ENCODE data around the gene PEAK3. TPM values are rescaled to one million over a fixed set of nuclear protein-coding genes. Genes with fewer than 3 reads are reported as not detected.
A peak's percentile ranks its signal among the peaks of the same experiment; 100 is the strongest.

PEAK3 gene
- total RNA-seq, 4 donors from 2014 or later, result 0.26 to 0.40 TPM; not detected in 2

DNA sequence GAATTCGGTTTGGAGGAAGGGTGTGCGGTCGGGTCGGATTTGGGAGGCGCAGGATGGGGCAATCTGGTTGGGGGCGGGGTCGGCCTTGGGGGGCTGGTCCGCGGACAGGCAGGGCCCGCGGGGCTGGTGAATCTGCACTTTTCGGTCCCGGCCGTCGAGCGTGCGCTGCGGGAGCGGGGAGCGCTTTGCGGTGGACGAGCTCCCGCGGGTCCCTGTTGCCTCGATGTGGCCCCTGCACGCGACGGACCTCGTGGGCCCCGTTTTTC is 11.9 kb downstream of the PEAK3 start:
- peak overlapping the region; percentile 98 to 100 for H3K27ac ChIP-seq
- H3K9me3 ChIP-seq, result no peaks in the 10 kb centered on the region
- H3K4me1 ChIP-seq, result peaks cover 3 to 12% of the 10 kb centered on the region in 2 donors
- H3K27me3 ChIP-seq, result no peaks in the 10 kb centered on the region
- intact Hi-C loops (cut with DNase I; ENCODE audit: low total_unique reads), result loop anchor here (5.0 to 10.0 kb wide), 2 partner anchors 33 to 115 kb away; partner anchors contain the start of genes AP3D1, PLEKHJ1 and SF3A2
- H3K4me3 ChIP-seq, result peak overlapping the region; percentile 98 to 99
- H3K36me3 ChIP-seq, result no peaks in the 10 kb centered on the region
- TF ChIP-seq POLR2A (IDR thresholded peaks at IDR 0.05) (no peak), CTCF (IDR thresholded peaks at IDR 0.05) (no peak)
- DNase-seq, result peak; percentile 51 to 62

GRCh38 chr19:2269244-2270156 is 12.5 kb downstream of the PEAK3 start:
- DNase-seq, result peak; percentile 98 to 99
- intact Hi-C loops (cut with DNase I; ENCODE audit: low total_unique reads), result loop anchor here (5.0 to 10.0 kb wide), 2 partner anchors 32 to 115 kb away; partner anchors contain the start of genes AP3D1, PLEKHJ1 and SF3A2
- Histone ChIP-seq H3K36me3 (no peaks in the 10 kb centered on the region), H3K4me3 (peak overlapping the region; percentile 98 to 99), H3K4me1 (peaks cover 3 to 12% of the 10 kb centered on the region in 2 donors), H3K9me3 (no peaks in the 10 kb centered on the region), H3K27me3 (no peaks in the 10 kb centered on the region), H3K27ac (peak overlapping the region; percentile 98 to 100)
- TF ChIP-seq CTCF (IDR thresholded peaks at IDR 0.05), result peak in 1 of 4 experiments; percentile 69
- peak; percentile 99 to 100 for TF ChIP-seq POLR2A (IDR thresholded peaks at IDR 0.05)

DNA sequence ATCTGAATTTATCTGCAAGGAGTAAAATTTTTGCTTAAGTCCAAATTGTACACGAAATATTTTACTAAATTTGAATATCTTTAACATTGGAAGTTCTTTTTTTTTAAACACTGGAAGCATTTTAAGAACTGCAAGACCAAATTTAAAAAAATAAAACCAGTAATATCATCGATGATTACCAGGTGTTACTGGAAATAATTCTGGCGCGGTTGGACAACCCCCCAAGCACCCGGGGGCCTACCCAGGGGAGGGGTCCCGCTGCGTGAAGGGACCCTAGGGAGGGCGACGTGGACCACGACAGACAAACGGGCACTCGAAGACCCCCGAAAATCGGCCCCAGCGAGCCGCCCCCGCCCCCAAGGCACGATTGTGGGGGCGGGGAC is 13.1 kb downstream of the PEAK3 start:
- DNase-seq, result no peak
- no peaks in the 10 kb centered on the region for H3K27me3 ChIP-seq
- H3K36me3 ChIP-seq, result no peaks in the 10 kb centered on the region
- no peak for TF ChIP-seq POLR2A (IDR thresholded peaks at IDR 0.05)
- TF ChIP-seq CTCF (IDR thresholded peaks at IDR 0.05), result no peak
- no peaks in the 10 kb centered on the region for H3K9me3 ChIP-seq
- peaks cover 3 to 12% of the 10 kb centered on the region in 2 donors for H3K4me1 ChIP-seq
- H3K27ac ChIP-seq, result peak overlapping the region; percentile 79 to 86
- intact Hi-C loops (cut with DNase I; ENCODE audit: low total_unique reads), result no loop called here
- peak overlapping the region; percentile 35 to 98 for H3K4me3 ChIP-seq

- H3K27ac ChIP-seq, result peak overlapping the region in 1 of 2 donors; percentile 79
- TF ChIP-seq CTCF (IDR thresholded peaks at IDR 0.05) (no peak), POLR2A (IDR thresholded peaks at IDR 0.05) (no peak)
- intact Hi-C loops (cut with DNase I; ENCODE audit: low total_unique reads), result no loop called here
Measured at GRCh38 chr19:2268480-2268830, 13.5 kb downstream of the PEAK3 start.

More at GRCh38 chr19:2268480-2268830, 13.5 kb downstream of the PEAK3 start:
- Histone ChIP-seq H3K36me3 (no peaks in the 10 kb centered on the region), H3K9me3 (no peaks in the 10 kb centered on the region), H3K4me3 (no peak overlapping the region), H3K27me3 (no peaks in the 10 kb centered on the region), H3K4me1 (peaks cover 3 to 12% of the 10 kb centered on the region in 2 donors)
- DNase-seq, result no peak

Measured in uterus (tissue), 4 donors.